Measurements from ENCODE around the gene CRADD. TPM values are rescaled to one million over a fixed set of nuclear protein-coding genes. Genes with fewer than 3 reads are reported as not detected.

CRADD gene
- total RNA-seq, 1 donor from 2014 or later: 9.8 TPM

- H3K27ac Mint-ChIP-seq (ENCODE audit: unreplicated experiment): no peak overlapping the region
- peaks cover 47% of the 10 kb centered on the region for H3K4me1 Mint-ChIP-seq
- H3K9me3 Mint-ChIP-seq: peaks cover 6% of the 10 kb centered on the region
- H3K27me3 Mint-ChIP-seq (ENCODE audit: low read depth): no peaks in the 10 kb centered on the region
- DNase-seq (ENCODE audit: low read depth, low spot score): no peak
- TF ChIP-seq CTCF (conservative IDR thresholded peaks at IDR 0.05): no peak
- no peaks in the 10 kb centered on the region for H3K36me3 Mint-ChIP-seq (ENCODE audit: low read depth)
- H3K4me3 Mint-ChIP-seq: no peak overlapping the region
These were observed 95.0 kb downstream of the CRADD start for GRCh38 chr12:93772003-93772700.

- Mint-ChIP-seq H3K36me3 (ENCODE audit: low read depth) (no peaks in the 10 kb centered on the region), H3K4me3 (no peak overlapping the region), H3K9me3 (peaks cover 3% of the 10 kb centered on the region), H3K27me3 (ENCODE audit: low read depth) (no peaks in the 10 kb centered on the region), H3K27ac (ENCODE audit: unreplicated experiment) (peak overlapping the region; percentile 5), H3K4me1 (peaks cover 55% of the 10 kb centered on the region)
- TF ChIP-seq CTCF (conservative IDR thresholded peaks at IDR 0.05): no peak
- DNase-seq (ENCODE audit: low read depth, low spot score): no peak
These were observed 96.1 kb downstream of the CRADD start for GRCh38 chr12:93773122-93773871.

GRCh38 chr12:93776581-93777018, 99.4 kb downstream of the CRADD start:
- peak overlapping the region; percentile 1 for H3K27ac Mint-ChIP-seq (ENCODE audit: unreplicated experiment)
- no peaks in the 10 kb centered on the region for H3K27me3 Mint-ChIP-seq (ENCODE audit: low read depth)
- no peak for TF ChIP-seq CTCF (conservative IDR thresholded peaks at IDR 0.05)
- H3K4me1 Mint-ChIP-seq: peaks cover 62% of the 10 kb centered on the region
- H3K36me3 Mint-ChIP-seq (ENCODE audit: low read depth): no peaks in the 10 kb centered on the region
- peaks cover 2% of the 10 kb centered on the region for H3K9me3 Mint-ChIP-seq
- DNase-seq (ENCODE audit: low read depth, low spot score): no peak
- H3K4me3 Mint-ChIP-seq: peak overlapping the region; percentile 62

GRCh38 chr12:93777254-93777653, 100.1 kb downstream of the CRADD start:
- Mint-ChIP-seq H3K36me3 (ENCODE audit: low read depth) (no peaks in the 10 kb centered on the region), H3K4me3 (peak overlapping the region; percentile 62), H3K27ac (ENCODE audit: unreplicated experiment) (peak overlapping the region; percentile 86), H3K4me1 (peaks cover 59% of the 10 kb centered on the region), H3K27me3 (ENCODE audit: low read depth) (no peaks in the 10 kb centered on the region), H3K9me3 (peaks cover 2% of the 10 kb centered on the region)
- TF ChIP-seq CTCF (conservative IDR thresholded peaks at IDR 0.05): no peak
- no peak for DNase-seq (ENCODE audit: low read depth, low spot score)

GRCh38 chr12:93778306-93778705, 101.1 kb downstream of the CRADD start:
- DNase-seq (ENCODE audit: low read depth, low spot score): no peak
- Mint-ChIP-seq H3K9me3 (peaks cover 2% of the 10 kb centered on the region), H3K4me1 (peaks cover 53% of the 10 kb centered on the region), H3K27ac (ENCODE audit: unreplicated experiment) (peak overlapping the region; percentile 86), H3K4me3 (peak overlapping the region; percentile 62), H3K36me3 (ENCODE audit: low read depth) (no peaks in the 10 kb centered on the region), H3K27me3 (ENCODE audit: low read depth) (no peaks in the 10 kb centered on the region)
- TF ChIP-seq CTCF (conservative IDR thresholded peaks at IDR 0.05): no peak
